Breast epithelium (tissue), 3 donors: ENCODE measurements around the gene LILRA6.

Source experiments
- POLR2A ChIP-seq: fragments of 450-650 bp; IDR thresholded peaks from one replicate; pipeline ENCODE4 v1.6.1; 2016; ENCODE audit warnings: antibody characterized with exemption, mild to moderate bottlenecking, moderate library complexity
- POLR2AphosphoS5 ChIP-seq, 3 donors: sonication (generic); formaldehyde crosslinking; IDR thresholded peaks; one replicate each; pipeline ENCODE4 v1.6.1; 2017; ENCODE audit warnings: antibody characterized with exemption in 3 of 3
- TF ChIP-seq, protein P1 (sequence below), 3 donors: fragments of 450-650 bp; IDR thresholded peaks; one replicate each; pipeline ENCODE4 v1.5.1; 2016 to 2017; ENCODE audit warnings: antibody characterized with exemption in 3 of 3, mild to moderate bottlenecking in 3 of 3, moderate library complexity in 3 of 3

GRCh38 chr19:54262066-54262465 is 19.5 kb upstream of the LILRA6 start:
- TF ChIP-seq, protein P1, sequence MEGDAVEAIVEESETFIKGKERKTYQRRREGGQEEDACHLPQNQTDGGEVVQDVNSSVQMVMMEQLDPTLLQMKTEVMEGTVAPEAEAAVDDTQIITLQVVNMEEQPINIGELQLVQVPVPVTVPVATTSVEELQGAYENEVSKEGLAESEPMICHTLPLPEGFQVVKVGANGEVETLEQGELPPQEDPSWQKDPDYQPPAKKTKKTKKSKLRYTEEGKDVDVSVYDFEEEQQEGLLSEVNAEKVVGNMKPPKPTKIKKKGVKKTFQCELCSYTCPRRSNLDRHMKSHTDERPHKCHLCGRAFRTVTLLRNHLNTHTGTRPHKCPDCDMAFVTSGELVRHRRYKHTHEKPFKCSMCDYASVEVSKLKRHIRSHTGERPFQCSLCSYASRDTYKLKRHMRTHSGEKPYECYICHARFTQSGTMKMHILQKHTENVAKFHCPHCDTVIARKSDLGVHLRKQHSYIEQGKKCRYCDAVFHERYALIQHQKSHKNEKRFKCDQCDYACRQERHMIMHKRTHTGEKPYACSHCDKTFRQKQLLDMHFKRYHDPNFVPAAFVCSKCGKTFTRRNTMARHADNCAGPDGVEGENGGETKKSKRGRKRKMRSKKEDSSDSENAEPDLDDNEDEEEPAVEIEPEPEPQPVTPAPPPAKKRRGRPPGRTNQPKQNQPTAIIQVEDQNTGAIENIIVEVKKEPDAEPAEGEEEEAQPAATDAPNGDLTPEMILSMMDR (IDR thresholded peaks at IDR 0.05) = no peak
- TF ChIP-seq POLR2A (no peak), POLR2AphosphoS5 (IDR thresholded peaks at IDR 0.05) (no peak)
